ELF-1 (cell line): ENCODE results near the gene UFSP2.

Experiments
- DNase-seq: peaks from one replicate; pipeline ENCODE4 v3.0.0-alpha.2; 2016; ENCODE audit warnings: low read depth, low spot score

Gene UFSP2

GRCh38 chr4:185426960-185427688 lies 1.4 kb upstream of the UFSP2 start:
- no peak for DNase-seq

- DNase-seq = no peak
Observed at GRCh38 chr4:185424905-185425646, 688 bp downstream of the UFSP2 start.

GRCh38 chr4:185421366-185422124 lies 4.2 kb downstream of the UFSP2 start:
- DNase-seq = no peak

- DNase-seq = no peak
Observed at GRCh38 chr4:185416955-185417354, 8.8 kb downstream of the UFSP2 start.

- no peak for DNase-seq
Observed at GRCh38 chr4:185412412-185412811, 13.4 kb downstream of the UFSP2 start.

GRCh38 chr4:185411849-185412248 lies 13.9 kb downstream of the UFSP2 start:
- DNase-seq = no peak

GRCh38 chr4:185408432-185408831 lies 17.3 kb downstream of the UFSP2 start:
- no peak for DNase-seq

- no peak for DNase-seq
Observed at GRCh38 chr4:185405296-185405999, 20.3 kb downstream of the UFSP2 start.

GRCh38 chr4:185404031-185404430 lies 21.7 kb downstream of the UFSP2 start:
- DNase-seq = no peak

GRCh38 chr4:185399466-185399865 lies 26.3 kb downstream of the UFSP2 start:
- no peak for DNase-seq

GRCh38 chr4:185398618-185399017 lies 27.1 kb downstream of the UFSP2 start:
- DNase-seq = no peak

- DNase-seq = no peak
Observed at GRCh38 chr4:185396724-185397385, 28.9 kb downstream of the UFSP2 start, which contains the start of gene ANKRD37. Gene ANKRD37 (plus strand): TSS chr4:185396841. CDS start chr4:185396924, 83 bp downstream.

- DNase-seq = peak; percentile 98
Observed at GRCh38 chr4:185395956-185396723, 29.6 kb downstream of the UFSP2 start.

GRCh38 chr4:185395238-185395955 lies 30.4 kb downstream of the UFSP2 start, which contains the start of gene LRP2BP:
Gene LRP2BP (minus strand): TSS chr4:185395924. CDS start chr4:185378186, 17,738 bp downstream.
- no peak for DNase-seq

- no peak for DNase-seq
Observed at GRCh38 chr4:185394568-185395237, 31.1 kb downstream of the UFSP2 start.

GRCh38 chr4:185392156-185392555 lies 33.6 kb downstream of the UFSP2 start:
- DNase-seq = no peak

- no peak for DNase-seq
Observed at GRCh38 chr4:185390941-185391340, 34.8 kb downstream of the UFSP2 start.

GRCh38 chr4:185387957-185388356 lies 37.8 kb downstream of the UFSP2 start:
- DNase-seq = no peak

GRCh38 chr4:185384930-185385331 lies 40.8 kb downstream of the UFSP2 start:
- peak; percentile 8 for DNase-seq
